Fibroblast of lung (primary cell): ENCODE results near the gene LILRA6. TPM values are rescaled to one million over a fixed set of nuclear protein-coding genes. Genes with fewer than 3 reads are reported as not detected.

ENCODE experiments used
- DNase-seq, 2 donors: peaks; one replicate each; pipeline versions ENCODE4 v3.0.0 to v3.0.0-alpha.2; 2010; ENCODE audit warnings: low read depth in 2 of 2
- H2AFZ ChIP-seq: 2 replicates; pipeline ENCODE4 v1.5.1; 2012; ENCODE audit warnings: low read length, control low read depth, inconsistent platforms
- H3K27ac ChIP-seq: 2 replicates; pipeline ENCODE4 v1.5.1; 2011; ENCODE audit warnings: low read length, control low read depth; ENCODE audit not compliant: insufficient read depth
- H3K27me3 ChIP-seq: 2 replicates; pipeline ENCODE4 v1.5.1; 2011; ENCODE audit warnings: mild to moderate bottlenecking, low read length; ENCODE audit not compliant: control insufficient read depth, insufficient read depth
- H3K36me3 ChIP-seq: 2 replicates; pipeline ENCODE4 v1.5.1; 2011; ENCODE audit warnings: low read length; ENCODE audit not compliant: control insufficient read depth, insufficient read depth
- H3K4me1 ChIP-seq: 2 replicates; pipeline ENCODE4 v1.5.1; 2011; ENCODE audit warnings: low read length; ENCODE audit not compliant: control insufficient read depth, insufficient read depth; ENCODE audit errors: extremely low read depth
- H3K4me2 ChIP-seq: 2 replicates; pipeline ENCODE4 v1.5.1; 2011; ENCODE audit warnings: low read length, control low read depth; ENCODE audit not compliant: insufficient read depth; ENCODE audit errors: extremely low read depth
- H3K4me3 ChIP-seq, 4 experiments: fragments of 200-600 bp in 1 of 4; sonication (generic) in 1 of 4; replicated peaks in 1 of 4; 2 replicates each; pipeline ENCODE4 v1.5.1; 2011 to 2016; ENCODE audit warnings: low read length in 4 of 4, low read depth in 3 of 4, mild to moderate bottlenecking in 3 of 4, control low read depth in 2 of 4, inconsistent platforms in 1 of 4, mixed read lengths in 1 of 4; ENCODE audit not compliant: insufficient read depth in 1 of 4; ENCODE audit errors: control extremely low read depth in 1 of 4
- H3K79me2 ChIP-seq: 2 replicates; pipeline ENCODE4 v1.5.1; 2012; ENCODE audit warnings: mild to moderate bottlenecking, low read length, inconsistent platforms; ENCODE audit not compliant: control insufficient read depth, insufficient read depth
- H3K9ac ChIP-seq: 2 replicates; pipeline ENCODE4 v1.5.1; 2011; ENCODE audit warnings: mild to moderate bottlenecking, low read length, control low read depth; ENCODE audit not compliant: insufficient read depth
- H3K9me3 ChIP-seq: 2 replicates; pipeline ENCODE4 v1.5.1; 2012; ENCODE audit warnings: low read depth, low read length; ENCODE audit not compliant: control insufficient read depth, insufficient read depth
- H4K20me1 ChIP-seq: 2 replicates; pipeline ENCODE4 v1.5.1; 2011; ENCODE audit warnings: low read length; ENCODE audit not compliant: control insufficient read depth, insufficient read depth; ENCODE audit errors: extremely low read depth
- EZH2 ChIP-seq: IDR thresholded peaks from 2 replicates; pipeline ENCODE4 v1.5.1; 2012; ENCODE audit warnings: low read length, control low read depth, mild to moderate bottlenecking; ENCODE audit errors: missing control alignments
- polyA plus RNA-seq, 2 donors: library from polyadenylated mRNA; depleted of rRNA in 1 of 2; stranded (reverse) in 1 of 2; unstranded in 1 of 2; fragments of >200 nt; gene quantifications; 2 replicates each; pipeline ENCODE4 v1.2.1, GENCODE V29; 2011 to 2012; ENCODE audit warnings: missing spikeins in 1 of 2
- total RNA-seq: library from RNA; depleted of rRNA; stranded (reverse); fragments of >200 nt; gene quantifications from 2 replicates; pipeline ENCODE4 v1.2.1, GENCODE V29; 2014
- TF ChIP-seq, protein P1 (sequence below), 2 donors: IDR thresholded peaks in 1 of 2; conservative IDR thresholded peaks in 1 of 2; 1 replicate in 1 of 2; 2 replicates in 1 of 2; pipeline ENCODE4 v1.5.1; 2011 to 2012; ENCODE audit warnings: low read length in 2 of 2, control low read depth in 1 of 2, inconsistent platforms in 1 of 2, low read depth in 1 of 2, mild to moderate bottlenecking in 1 of 2

Gene LILRA6
- total and polyA plus RNA-seq, 2 donors (not counting 1 experiment from before 2014, with no cell fraction given): not detected

DNA sequence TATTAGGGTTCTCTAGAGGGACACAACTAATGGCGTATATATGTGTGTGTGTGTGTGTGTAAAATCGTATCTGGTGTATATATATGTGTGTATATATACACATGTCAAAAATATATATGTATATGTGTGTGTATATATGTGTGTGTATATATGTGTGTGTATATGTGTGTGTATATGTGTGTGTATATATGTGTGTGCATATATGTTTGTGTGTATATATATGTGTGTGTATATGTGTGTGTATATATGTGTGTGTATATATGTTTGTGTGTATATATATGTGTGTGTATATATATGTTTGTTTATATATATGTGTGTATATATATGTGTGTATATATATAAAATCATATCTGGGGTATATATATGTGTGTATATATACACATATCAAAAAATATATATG is 19.9 kb upstream of the LILRA6 start:
- Histone ChIP-seq H4K20me1 (no peaks in the 10 kb centered on the region), H3K9me3 (no peaks in the 10 kb centered on the region), H3K4me1 (no peaks in the 10 kb centered on the region), H3K4me2 (no peak overlapping the region), H3K27ac (no peak overlapping the region), H2AFZ (no peak overlapping the region), H3K27me3 (no peaks in the 10 kb centered on the region), H3K9ac (no peak overlapping the region), H3K79me2 (no peaks in the 10 kb centered on the region), H3K36me3 (no peaks in the 10 kb centered on the region), H3K4me3 (no peak overlapping the region)
- TF ChIP-seq EZH2: no peak
- TF ChIP-seq, protein P1, sequence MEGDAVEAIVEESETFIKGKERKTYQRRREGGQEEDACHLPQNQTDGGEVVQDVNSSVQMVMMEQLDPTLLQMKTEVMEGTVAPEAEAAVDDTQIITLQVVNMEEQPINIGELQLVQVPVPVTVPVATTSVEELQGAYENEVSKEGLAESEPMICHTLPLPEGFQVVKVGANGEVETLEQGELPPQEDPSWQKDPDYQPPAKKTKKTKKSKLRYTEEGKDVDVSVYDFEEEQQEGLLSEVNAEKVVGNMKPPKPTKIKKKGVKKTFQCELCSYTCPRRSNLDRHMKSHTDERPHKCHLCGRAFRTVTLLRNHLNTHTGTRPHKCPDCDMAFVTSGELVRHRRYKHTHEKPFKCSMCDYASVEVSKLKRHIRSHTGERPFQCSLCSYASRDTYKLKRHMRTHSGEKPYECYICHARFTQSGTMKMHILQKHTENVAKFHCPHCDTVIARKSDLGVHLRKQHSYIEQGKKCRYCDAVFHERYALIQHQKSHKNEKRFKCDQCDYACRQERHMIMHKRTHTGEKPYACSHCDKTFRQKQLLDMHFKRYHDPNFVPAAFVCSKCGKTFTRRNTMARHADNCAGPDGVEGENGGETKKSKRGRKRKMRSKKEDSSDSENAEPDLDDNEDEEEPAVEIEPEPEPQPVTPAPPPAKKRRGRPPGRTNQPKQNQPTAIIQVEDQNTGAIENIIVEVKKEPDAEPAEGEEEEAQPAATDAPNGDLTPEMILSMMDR (conservative IDR thresholded peaks at IDR 0.05 in 1 of 2, IDR thresholded peaks at IDR 0.05 in 1 of 2; ENCODE audit: low read depth in 1 of 2, low read length in 2 of 2): no peak
- DNase-seq: no peak

- Histone ChIP-seq H3K9me3 (no peaks in the 10 kb centered on the region), H3K9ac (no peak overlapping the region), H3K4me2 (no peak overlapping the region), H3K4me1 (no peaks in the 10 kb centered on the region), H2AFZ (no peak overlapping the region), H3K4me3 (no peak overlapping the region), H3K79me2 (no peaks in the 10 kb centered on the region), H4K20me1 (no peaks in the 10 kb centered on the region), H3K27me3 (no peaks in the 10 kb centered on the region), H3K36me3 (no peaks in the 10 kb centered on the region), H3K27ac (no peak overlapping the region)
- TF ChIP-seq, protein P1 (conservative IDR thresholded peaks at IDR 0.05 in 1 of 2, IDR thresholded peaks at IDR 0.05 in 1 of 2; ENCODE audit: low read depth in 1 of 2, low read length in 2 of 2): no peak
- no peak for TF ChIP-seq EZH2
- no peak for DNase-seq
Observed at GRCh38 chr19:54262066-54262465, 19.5 kb upstream of the LILRA6 start.

DNA sequence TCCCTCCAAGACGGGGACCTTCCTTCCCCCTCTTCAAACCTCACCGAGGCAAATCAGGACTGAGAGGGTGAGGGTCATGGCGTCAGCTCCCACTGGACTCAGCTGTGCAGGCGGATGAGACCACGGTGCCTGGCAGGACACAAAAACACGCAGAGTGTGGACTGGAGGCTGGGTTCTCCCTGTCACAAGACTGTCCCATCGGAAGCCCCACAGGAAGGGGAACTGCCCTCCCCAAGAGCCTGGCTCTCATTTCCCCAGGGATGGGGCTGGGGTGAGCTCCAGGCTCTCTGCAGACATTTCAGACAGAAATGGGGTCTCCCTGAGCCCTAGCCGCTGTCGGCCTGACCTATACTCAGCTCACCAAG is 14.5 kb upstream of the LILRA6 start, which contains the start of gene LILRB5:
Gene LILRB5 (minus strand): TSS at position 158 of the 365 bp plus-strand sequence. CDS start 80 bp downstream, at position 78.
- Histone ChIP-seq H3K36me3 (no peaks in the 10 kb centered on the region), H3K27me3 (no peaks in the 10 kb centered on the region), H3K9me3 (no peaks in the 10 kb centered on the region), H3K79me2 (no peaks in the 10 kb centered on the region), H4K20me1 (no peaks in the 10 kb centered on the region), H3K4me3 (no peak within 1 kb of the TSS), H3K27ac (no peak within 1 kb of the TSS), H3K4me2 (no peak within 1 kb of the TSS), H2AFZ (no peak within 1 kb of the TSS), H3K9ac (no peak within 1 kb of the TSS), H3K4me1 (no peaks in the 10 kb centered on the region)
- no peak for DNase-seq
- no peak for TF ChIP-seq EZH2
- TF ChIP-seq, protein P1 (conservative IDR thresholded peaks at IDR 0.05 in 1 of 2, IDR thresholded peaks at IDR 0.05 in 1 of 2; ENCODE audit: low read depth in 1 of 2, low read length in 2 of 2): no peak
